ENCODE measurements around the gene MYBBP1A.
"Not testable (repeated sequence)": the region's sequence is repeated elsewhere in the genome, so short reads cannot be mapped to it uniquely, and the experiment has no call there.

The MYBBP1A gene

DNA sequence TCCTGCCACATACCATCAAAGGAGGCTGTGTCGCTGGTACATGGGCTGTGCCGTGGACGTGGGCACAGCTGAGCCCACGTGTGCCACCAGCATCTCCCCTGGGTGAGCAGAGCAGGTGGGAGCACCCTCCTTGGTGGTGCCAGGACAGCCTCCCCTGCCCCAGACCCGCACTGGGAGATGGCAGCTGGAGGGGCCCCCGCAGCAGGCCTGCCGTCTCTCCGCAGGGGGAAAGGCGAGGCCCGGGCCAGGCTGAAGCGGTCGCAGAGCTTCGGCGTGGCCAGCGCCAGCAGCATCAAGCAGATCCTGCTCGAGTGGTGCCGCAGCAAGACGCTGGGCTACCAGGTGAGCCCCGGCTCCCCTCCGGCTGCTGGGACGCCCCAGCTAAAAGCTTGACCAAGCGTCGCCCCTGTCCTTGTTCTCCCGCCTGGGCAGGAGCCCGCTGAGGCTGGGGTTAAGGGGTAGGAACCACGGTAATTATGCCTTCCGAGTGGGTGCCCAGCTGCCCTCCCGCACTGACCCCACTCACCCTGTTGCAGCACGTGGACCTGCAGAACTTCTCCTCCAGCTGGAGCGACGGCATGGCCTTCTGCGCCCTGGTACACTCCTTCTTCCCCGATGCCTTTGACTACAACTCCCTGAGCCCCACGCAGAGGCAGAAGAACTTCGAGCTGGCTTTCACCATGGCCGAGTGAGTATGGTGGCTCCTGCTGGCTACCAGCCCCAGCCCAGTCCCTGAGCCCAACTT is 41.6 kb upstream of the MYBBP1A start:
- FAIRE-seq, result no peak
- TF ChIP-seq POU2F2 (IDR thresholded peaks at IDR 0.05; ENCODE audit: low read depth, low read length) (no peak), POLR2A (IDR thresholded peaks at IDR 0.05; ENCODE audit: low read depth, low read length) (no peak), SPI1 (IDR thresholded peaks at IDR 0.05; ENCODE audit: low read depth, low read length) (no peak), POLR2AphosphoS5 (IDR thresholded peaks at IDR 0.05; ENCODE audit: low read depth, low read length) (no peak), TAF1 (IDR thresholded peaks at IDR 0.05; ENCODE audit: low read depth, low read length) (no peak), PAX5 (IDR thresholded peaks at IDR 0.05; ENCODE audit: insufficient read depth, low read length, severe bottlenecking) (no peak)
- no peak for DNase-seq (ENCODE audit: insufficient read length, low spot score)

DNA sequence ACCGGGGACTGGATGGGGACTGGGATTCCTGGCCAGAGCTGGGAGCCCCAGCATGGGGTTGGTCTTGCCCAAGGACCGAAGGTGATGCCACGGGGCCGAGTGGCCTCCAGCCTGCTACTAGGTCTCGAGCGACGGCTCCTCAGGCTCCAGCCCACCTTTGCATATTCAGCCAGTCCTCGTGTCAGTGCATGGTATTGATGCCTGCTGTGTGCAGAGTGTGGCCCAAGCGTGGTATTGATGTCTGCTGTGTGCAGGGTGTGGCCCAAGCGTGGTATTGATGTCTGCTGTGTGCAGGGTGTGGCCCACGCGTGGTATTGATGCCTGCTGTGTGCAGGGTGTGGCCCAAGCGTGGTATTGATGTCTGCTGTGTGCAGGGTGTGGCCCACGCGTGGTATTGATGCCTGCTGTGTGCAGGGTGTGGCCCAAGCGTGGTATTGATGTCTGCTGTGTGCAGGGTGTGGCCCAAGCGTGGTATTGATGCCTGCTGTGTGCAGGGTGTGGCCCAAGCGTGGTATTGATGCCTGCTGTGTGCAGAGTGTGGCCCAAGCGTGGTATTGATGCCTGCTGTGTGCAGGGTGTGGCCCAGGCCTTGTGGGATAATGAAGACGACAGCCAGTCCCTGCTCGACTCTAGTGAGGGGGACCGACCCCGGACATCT is 40.6 kb upstream of the MYBBP1A start:
- not testable (repeated sequence) for FAIRE-seq; DNase-seq (ENCODE audit: insufficient read length, low spot score)

DNA sequence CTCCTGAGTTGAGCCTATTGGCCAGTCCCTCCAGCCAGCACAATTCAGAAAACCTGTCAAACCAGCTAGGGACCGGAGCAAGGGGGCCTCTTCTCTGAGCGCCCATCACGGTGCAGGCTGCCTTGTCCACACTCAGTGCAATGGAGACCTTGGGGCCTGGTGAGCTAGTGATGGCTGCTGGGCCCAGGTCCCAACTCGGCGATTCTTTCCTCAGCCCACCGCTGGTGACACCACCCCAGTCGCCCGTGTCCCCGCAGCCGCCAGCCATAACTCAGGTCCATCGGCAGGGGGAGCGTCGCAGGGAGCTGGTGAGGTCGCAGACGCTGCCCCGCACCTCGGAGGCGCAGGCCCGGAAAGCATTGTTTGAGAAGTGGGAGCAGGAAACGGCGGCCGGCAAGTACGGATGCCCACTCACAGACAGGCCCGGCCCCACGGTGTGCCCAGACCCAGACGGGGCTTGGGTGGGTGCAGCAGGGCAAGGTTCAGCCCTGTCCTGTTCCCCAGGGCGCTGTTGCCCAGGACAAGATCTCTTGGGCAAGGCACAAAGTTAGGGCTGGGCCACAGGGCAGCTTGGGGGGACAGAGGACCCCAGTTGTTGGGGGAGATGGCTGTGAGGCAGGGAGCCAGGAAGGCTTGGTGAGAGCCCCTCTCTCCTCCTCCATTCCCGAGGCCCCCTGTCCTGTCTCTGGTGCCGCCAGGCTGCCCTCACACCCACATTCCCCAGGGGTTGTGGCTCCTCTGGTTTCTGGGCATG is 39.9 kb upstream of the MYBBP1A start:
- TF ChIP-seq POLR2AphosphoS5 (IDR thresholded peaks at IDR 0.05; ENCODE audit: low read depth, low read length), result no peak
- TF ChIP-seq PAX5 (IDR thresholded peaks at IDR 0.05; ENCODE audit: insufficient read depth, low read length, severe bottlenecking), result no peak
- TF ChIP-seq POLR2A (IDR thresholded peaks at IDR 0.05; ENCODE audit: low read depth, low read length), result no peak
- no peak for TF ChIP-seq POU2F2 (IDR thresholded peaks at IDR 0.05; ENCODE audit: low read depth, low read length)
- TF ChIP-seq SPI1 (IDR thresholded peaks at IDR 0.05; ENCODE audit: low read depth, low read length), result no peak
- no peak for TF ChIP-seq TAF1 (IDR thresholded peaks at IDR 0.05; ENCODE audit: low read depth, low read length)
- DNase-seq (ENCODE audit: insufficient read length, low spot score), result peak; percentile 67
- FAIRE-seq, result no peak

DNA sequence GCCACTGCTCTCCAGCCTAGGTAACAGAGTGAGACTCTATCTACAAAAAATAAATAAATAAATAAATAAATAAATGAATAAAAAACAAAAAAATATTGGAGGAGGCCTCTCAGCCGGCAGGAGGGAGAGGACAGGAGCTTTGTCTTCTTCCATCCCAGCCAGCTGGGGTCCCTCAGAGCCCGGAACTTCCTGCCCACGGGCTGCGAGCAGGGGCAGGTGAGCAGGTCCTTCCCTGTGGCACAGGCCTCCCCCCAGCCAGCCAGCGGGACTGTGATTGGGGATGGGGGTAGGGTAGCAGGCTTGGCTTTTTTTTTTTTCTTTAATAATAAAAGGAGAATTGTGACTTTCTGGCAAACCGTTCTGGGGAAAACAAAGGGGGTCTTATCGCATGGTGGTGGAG is 39.2 kb upstream of the MYBBP1A start:
- TF ChIP-seq POLR2AphosphoS5 (IDR thresholded peaks at IDR 0.05; ENCODE audit: low read depth, low read length) (no peak), PAX5 (IDR thresholded peaks at IDR 0.05; ENCODE audit: insufficient read depth, low read length, severe bottlenecking) (no peak), POU2F2 (IDR thresholded peaks at IDR 0.05; ENCODE audit: low read depth, low read length) (no peak), POLR2A (IDR thresholded peaks at IDR 0.05; ENCODE audit: low read depth, low read length) (no peak), TAF1 (IDR thresholded peaks at IDR 0.05; ENCODE audit: low read depth, low read length) (no peak), SPI1 (IDR thresholded peaks at IDR 0.05; ENCODE audit: low read depth, low read length) (no peak)
- no peak for FAIRE-seq
- DNase-seq (ENCODE audit: insufficient read length, low spot score), result no peak

DNA sequence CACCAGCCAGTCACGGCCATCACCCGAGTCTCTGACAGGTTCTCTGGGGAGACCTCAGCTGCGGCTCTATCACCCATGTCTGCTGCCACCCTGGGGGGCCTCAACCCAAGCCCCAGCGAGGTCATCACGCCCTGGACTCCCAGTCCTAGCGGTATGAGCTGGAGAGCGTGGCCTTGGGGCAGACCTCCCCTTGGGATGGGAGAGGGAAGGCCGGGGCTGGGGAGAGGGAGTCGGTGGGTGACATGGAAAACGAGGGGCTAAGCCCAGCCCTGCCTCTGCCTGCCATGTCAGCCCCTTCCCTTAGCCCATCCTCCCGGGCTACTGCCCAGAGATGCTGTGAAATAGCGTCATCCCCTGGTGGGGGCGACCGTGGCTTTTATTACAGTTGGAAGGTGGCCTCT is 37.8 kb upstream of the MYBBP1A start:
- no peak for TF ChIP-seq TAF1 (IDR thresholded peaks at IDR 0.05; ENCODE audit: low read depth, low read length)
- no peak for TF ChIP-seq POU2F2 (IDR thresholded peaks at IDR 0.05; ENCODE audit: low read depth, low read length)
- no peak for TF ChIP-seq PAX5 (IDR thresholded peaks at IDR 0.05; ENCODE audit: insufficient read depth, low read length, severe bottlenecking)
- no peak for DNase-seq (ENCODE audit: insufficient read length, low spot score)
- FAIRE-seq, result no peak

DNA sequence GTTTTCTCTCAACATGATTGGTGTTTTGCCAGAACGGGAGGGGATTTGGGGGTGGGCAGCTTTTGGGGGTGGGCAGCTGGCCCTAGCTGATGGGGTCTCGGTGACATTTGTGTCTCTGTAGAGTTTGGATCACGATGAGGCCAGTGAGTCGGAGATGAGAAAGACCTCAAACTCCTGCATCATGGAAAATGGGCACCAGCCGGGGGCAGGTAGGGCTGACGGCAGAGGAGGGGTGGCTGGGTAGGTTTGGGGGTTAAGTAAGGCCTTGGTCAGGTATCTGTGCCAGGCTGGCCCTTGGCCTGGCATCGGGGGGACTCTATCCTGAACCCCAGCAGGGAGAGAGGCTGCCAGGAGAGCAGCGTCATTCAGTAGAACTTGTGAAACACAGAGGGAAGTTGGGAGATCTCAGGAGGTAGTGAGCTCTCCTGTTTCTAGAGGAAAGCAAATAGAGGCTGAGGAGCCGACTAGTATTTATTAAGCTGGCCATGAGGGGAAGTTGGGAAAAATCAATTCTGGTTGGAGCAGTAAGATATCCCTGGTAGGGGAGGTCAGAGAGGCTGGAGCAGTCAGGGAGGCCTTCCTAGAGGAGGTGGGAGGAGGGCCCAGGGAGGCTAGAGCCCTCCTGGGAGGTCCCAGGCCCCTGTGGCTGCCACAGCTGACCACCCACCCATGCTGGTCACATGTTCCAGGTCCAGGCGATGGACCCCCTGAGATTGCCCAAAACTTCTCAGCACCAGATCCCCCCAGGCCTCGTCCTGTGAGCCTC is 37.2 kb upstream of the MYBBP1A start:
- TF ChIP-seq SPI1 (IDR thresholded peaks at IDR 0.05; ENCODE audit: low read depth, low read length) (no peak), PAX5 (IDR thresholded peaks at IDR 0.05; ENCODE audit: insufficient read depth, low read length, severe bottlenecking) (no peak)
- DNase-seq (ENCODE audit: insufficient read length, low spot score) (no peak), FAIRE-seq (no peak)

DNA sequence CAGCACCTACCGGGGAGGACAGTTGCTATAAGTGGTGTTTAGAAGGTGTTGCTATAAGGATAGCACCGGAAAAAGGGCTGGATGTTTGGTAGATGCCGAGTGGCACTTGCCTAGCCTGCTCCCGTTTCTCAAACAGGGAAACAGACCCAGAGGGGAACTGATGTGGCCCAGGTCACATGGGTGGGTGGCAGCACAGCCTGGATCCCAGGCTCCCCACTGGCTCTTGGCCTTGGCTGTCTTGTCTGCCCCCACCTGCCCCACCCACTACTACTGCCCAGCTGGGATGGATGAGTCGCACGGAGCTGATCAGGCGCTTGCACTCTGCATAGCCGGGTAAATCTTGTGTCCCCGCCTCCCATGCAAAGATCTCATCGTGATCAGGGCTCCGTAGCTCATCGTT is 36.3 kb upstream of the MYBBP1A start:
- FAIRE-seq (no peak), DNase-seq (ENCODE audit: insufficient read length, low spot score) (no peak)
- TF ChIP-seq TAF1 (IDR thresholded peaks at IDR 0.05; ENCODE audit: low read depth, low read length) (no peak), PAX5 (IDR thresholded peaks at IDR 0.05; ENCODE audit: insufficient read depth, low read length, severe bottlenecking) (no peak), POLR2AphosphoS5 (IDR thresholded peaks at IDR 0.05; ENCODE audit: low read depth, low read length) (no peak), POLR2A (IDR thresholded peaks at IDR 0.05; ENCODE audit: low read depth, low read length) (no peak), SPI1 (IDR thresholded peaks at IDR 0.05; ENCODE audit: low read depth, low read length) (no peak), POU2F2 (IDR thresholded peaks at IDR 0.05; ENCODE audit: low read depth, low read length) (no peak)

DNA sequence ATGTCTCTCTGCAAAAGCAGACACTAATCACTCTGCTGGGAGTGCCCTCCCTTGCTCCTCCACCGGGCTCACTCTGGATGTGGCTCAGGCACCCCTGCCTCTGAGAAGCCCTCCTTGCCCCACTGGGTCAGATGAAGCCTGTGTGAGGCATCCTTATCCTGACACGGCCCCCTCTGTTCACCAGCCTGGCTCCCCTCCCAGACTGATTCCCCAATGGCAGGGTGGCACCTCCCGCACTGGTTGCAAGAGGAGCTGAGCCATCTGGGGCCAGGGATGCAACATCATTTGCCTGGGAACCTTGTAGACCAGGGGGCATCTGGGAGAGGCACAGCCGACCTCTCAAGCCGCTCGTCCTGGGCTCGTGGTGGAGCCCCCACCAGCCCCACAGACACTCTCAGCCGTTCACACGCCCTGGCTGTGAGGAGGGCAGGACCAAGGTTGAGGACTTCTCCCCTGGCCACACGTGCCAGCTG is 35.8 kb upstream of the MYBBP1A start:
- DNase-seq (ENCODE audit: insufficient read length, low spot score), result no peak
- FAIRE-seq, result no peak
- no peak for TF ChIP-seq SPI1 (IDR thresholded peaks at IDR 0.05; ENCODE audit: low read depth, low read length)

DNA sequence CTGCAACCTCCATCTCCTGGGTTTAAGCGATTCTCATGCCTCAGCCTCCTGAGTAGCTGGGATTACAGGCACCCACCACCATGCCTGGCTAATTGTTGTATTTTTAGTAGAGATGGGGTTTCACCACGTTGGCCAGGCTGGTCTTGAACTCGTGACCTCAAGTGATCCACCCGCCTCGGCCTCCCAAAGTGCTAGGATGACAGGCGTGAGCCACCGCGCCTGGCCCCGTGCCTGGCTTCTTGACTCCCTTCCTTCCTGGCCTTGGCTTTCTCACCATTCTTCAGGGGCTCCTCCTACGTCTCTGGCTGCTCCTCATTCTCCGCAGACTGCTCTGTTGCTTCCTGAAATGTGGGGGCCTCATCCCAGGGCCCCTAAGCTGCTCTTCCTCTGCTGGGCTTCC is 34.9 kb upstream of the MYBBP1A start:
- FAIRE-seq; DNase-seq (ENCODE audit: insufficient read length, low spot score): not testable (repeated sequence)
